GM12872 (cell line): ENCODE measurements around the gene MAGEF1.

ENCODE experiments used
- TF ChIP-seq, protein P1 (sequence below): IDR thresholded peaks from 3 replicates; pipeline ENCODE4 v1.5.1; 2011; ENCODE audit warnings: low read depth, mild to moderate bottlenecking, low read length, moderate library complexity; ENCODE audit not compliant: insufficient read depth

The MAGEF1 gene

DNA sequence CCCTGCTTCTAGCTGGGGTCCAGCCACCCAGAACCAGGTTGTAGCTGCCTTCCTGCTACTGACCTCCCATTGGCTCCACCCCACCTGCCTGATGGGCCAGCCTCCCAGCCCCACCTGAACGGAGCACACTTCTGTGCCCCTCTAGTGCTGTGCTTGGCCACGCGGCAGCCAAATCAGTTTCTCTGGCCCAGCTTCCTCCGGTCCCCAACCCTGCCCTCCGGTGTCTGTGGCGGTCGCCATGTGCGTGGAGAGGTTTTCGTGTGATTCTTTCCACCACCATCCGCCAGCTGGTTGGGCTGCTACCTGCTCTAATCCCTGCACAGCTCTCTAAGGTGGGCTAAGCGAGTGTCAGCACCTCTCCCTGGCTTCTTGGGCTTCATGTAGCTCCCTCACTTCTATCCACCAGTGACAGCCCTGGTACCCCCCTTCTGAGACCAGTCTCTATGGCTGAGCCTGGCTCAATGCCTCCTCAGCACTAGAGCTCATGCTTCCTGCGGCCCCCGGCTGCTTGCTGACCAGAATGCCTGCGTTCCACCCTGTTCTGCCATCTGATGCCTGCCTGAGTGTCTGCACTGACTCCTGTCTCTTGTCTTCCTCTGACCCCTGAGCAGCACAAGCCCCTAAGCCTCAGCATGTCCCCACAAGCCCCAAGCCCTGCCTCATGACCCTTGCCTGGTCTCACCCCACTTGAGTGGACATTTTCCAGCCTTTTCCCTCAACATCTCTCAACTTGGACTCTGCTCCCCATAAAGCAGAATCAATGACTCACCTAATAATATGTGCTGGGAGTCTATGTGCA is 23.2 kb upstream of the MAGEF1 start:
- TF ChIP-seq, protein P1, sequence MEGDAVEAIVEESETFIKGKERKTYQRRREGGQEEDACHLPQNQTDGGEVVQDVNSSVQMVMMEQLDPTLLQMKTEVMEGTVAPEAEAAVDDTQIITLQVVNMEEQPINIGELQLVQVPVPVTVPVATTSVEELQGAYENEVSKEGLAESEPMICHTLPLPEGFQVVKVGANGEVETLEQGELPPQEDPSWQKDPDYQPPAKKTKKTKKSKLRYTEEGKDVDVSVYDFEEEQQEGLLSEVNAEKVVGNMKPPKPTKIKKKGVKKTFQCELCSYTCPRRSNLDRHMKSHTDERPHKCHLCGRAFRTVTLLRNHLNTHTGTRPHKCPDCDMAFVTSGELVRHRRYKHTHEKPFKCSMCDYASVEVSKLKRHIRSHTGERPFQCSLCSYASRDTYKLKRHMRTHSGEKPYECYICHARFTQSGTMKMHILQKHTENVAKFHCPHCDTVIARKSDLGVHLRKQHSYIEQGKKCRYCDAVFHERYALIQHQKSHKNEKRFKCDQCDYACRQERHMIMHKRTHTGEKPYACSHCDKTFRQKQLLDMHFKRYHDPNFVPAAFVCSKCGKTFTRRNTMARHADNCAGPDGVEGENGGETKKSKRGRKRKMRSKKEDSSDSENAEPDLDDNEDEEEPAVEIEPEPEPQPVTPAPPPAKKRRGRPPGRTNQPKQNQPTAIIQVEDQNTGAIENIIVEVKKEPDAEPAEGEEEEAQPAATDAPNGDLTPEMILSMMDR = no peak

GRCh38 chr3:184733971-184734608 is 22.2 kb upstream of the MAGEF1 start:
- TF ChIP-seq, protein P1 = no peak

GRCh38 chr3:184733181-184733580 is 21.3 kb upstream of the MAGEF1 start:
- TF ChIP-seq, protein P1 = no peak

GRCh38 chr3:184731786-184732537 is 20.1 kb upstream of the MAGEF1 start:
- TF ChIP-seq, protein P1 = no peak

- TF ChIP-seq, protein P1 = no peak
Measured at GRCh38 chr3:184730924-184731323, 19.1 kb upstream of the MAGEF1 start.

GRCh38 chr3:184728010-184728527 is 16.2 kb upstream of the MAGEF1 start:
- TF ChIP-seq, protein P1 = no peak
